NCI-H1436 (cell line): Measurements from ENCODE around the gene FLT1.

Experiments
- DNase-seq: peaks from one replicate; lab custom pipeline; 2025; lab: John Stamatoyannopoulos, UW

The FLT1 gene

GRCh38 chr13:28346154-28346553 lies 148.8 kb downstream of the FLT1 start:
- DNase-seq = no peak

GRCh38 chr13:28344163-28344562 lies 150.8 kb downstream of the FLT1 start:
- no peak for DNase-seq

- no peak for DNase-seq
Observed at GRCh38 chr13:28342251-28342650, 152.7 kb downstream of the FLT1 start.

- no peak for DNase-seq
Observed at GRCh38 chr13:28340272-28340793, 154.6 kb downstream of the FLT1 start.

GRCh38 chr13:28339419-28339818 lies 155.5 kb downstream of the FLT1 start:
- no peak for DNase-seq

GRCh38 chr13:28338742-28339141 lies 156.2 kb downstream of the FLT1 start:
- no peak for DNase-seq

- DNase-seq = no peak
Observed at GRCh38 chr13:28338006-28338574, 156.8 kb downstream of the FLT1 start.

- DNase-seq = no peak
Observed at GRCh38 chr13:28337166-28338005, 157.5 kb downstream of the FLT1 start.

- DNase-seq = no peak
Observed at GRCh38 chr13:28336193-28336657, 158.7 kb downstream of the FLT1 start.

GRCh38 chr13:28333204-28333881 lies 161.6 kb downstream of the FLT1 start:
- DNase-seq = no peak

GRCh38 chr13:28329395-28330158 lies 165.4 kb downstream of the FLT1 start:
- no peak for DNase-seq

GRCh38 chr13:28328271-28328607 lies 166.7 kb downstream of the FLT1 start:
- no peak for DNase-seq

- no peak for DNase-seq
Observed at GRCh38 chr13:28327373-28328270, 167.3 kb downstream of the FLT1 start.

GRCh38 chr13:28326056-28326455 lies 168.9 kb downstream of the FLT1 start:
- no peak for DNase-seq

GRCh38 chr13:28325022-28325421 lies 169.9 kb downstream of the FLT1 start:
- DNase-seq = no peak

- DNase-seq = no peak
Observed at GRCh38 chr13:28324181-28324789, 170.6 kb downstream of the FLT1 start.

GRCh38 chr13:28322256-28322905 lies 172.5 kb downstream of the FLT1 start:
- DNase-seq = no peak

- no peak for DNase-seq
Observed at GRCh38 chr13:28321756-28322155, 173.2 kb downstream of the FLT1 start.

- DNase-seq = no peak
Observed at GRCh38 chr13:28320884-28321574, 173.9 kb downstream of the FLT1 start.
